MCF 10A (cell line): ENCODE measurements around the gene ACE2. TPM values are rescaled to one million over a fixed set of nuclear protein-coding genes. Genes with fewer than 3 reads are reported as not detected.

Experiments
- BruUV-seq: library from RNA; stranded (reverse); fragments of 400-500 nt; replicated peaks from 2 replicates; lab custom pipeline; 2021; lab: Mats Ljungman, UMichigan
- CTCF ChIA-PET: fragments of 300-600 bp; sonication (Branson Sonifier 250); formaldehyde crosslinking; extraction: SDS; loops from one replicate; lab custom pipeline; 2021; ENCODE audit warnings: antibody characterized with exemption, inconsistent platforms; lab: Yijun Ruan, JAX
- POLR2A ChIA-PET: fragments of 300-600, 350-650 bp; sonication (Branson Sonifier 250); formaldehyde crosslinking; extraction: SDS; loops from one replicate; lab custom pipeline; 2020; ENCODE audit warnings: antibody characterized with exemption, inconsistent platforms; lab: Yijun Ruan, JAX
- DNase-seq: peaks from one replicate; pipeline ENCODE4 v3.0.0-alpha.2; 2018; ENCODE audit not compliant: unreplicated experiment
- H3K27ac Mint-ChIP-seq: one replicate; pipeline ENCODE4 v1.8.0; 2022; ENCODE audit warnings: mild to moderate bottlenecking, low read depth, mixed read lengths; ENCODE audit not compliant: unreplicated experiment
- H3K27me3 Mint-ChIP-seq: one replicate; pipeline ENCODE4 v1.8.0; 2022; ENCODE audit warnings: mixed read lengths; ENCODE audit not compliant: insufficient read depth, unreplicated experiment
- H3K36me3 Mint-ChIP-seq: one replicate; pipeline ENCODE4 v1.8.0; 2022; ENCODE audit warnings: mild to moderate bottlenecking, moderate library complexity, mixed read lengths; ENCODE audit not compliant: insufficient read depth, unreplicated experiment
- H3K4me1 Mint-ChIP-seq: one replicate; pipeline ENCODE4 v1.8.0; 2022; ENCODE audit warnings: mixed read lengths; ENCODE audit not compliant: insufficient read depth, unreplicated experiment
- H3K4me3 Mint-ChIP-seq: one replicate; pipeline ENCODE4 v1.8.0; 2022; ENCODE audit warnings: mild to moderate bottlenecking, moderate library complexity, mixed read lengths; ENCODE audit not compliant: unreplicated experiment
- H3K9me3 Mint-ChIP-seq: one replicate; pipeline ENCODE4 v1.8.0; 2022; ENCODE audit warnings: mixed read lengths; ENCODE audit not compliant: unreplicated experiment
- CTCF ChIP-seq: fragments of 200-600 bp; IDR thresholded peaks from one replicate; pipeline ENCODE4 v1.8.0; 2022; ENCODE audit warnings: antibody characterized with exemption, mild to moderate bottlenecking; ENCODE audit not compliant: unreplicated experiment
- intact Hi-C: fragments of 100-400 bp; cut with micrococcal nuclease; formaldehyde crosslinking; loops from 2 replicates; pipeline ENCODE4 v1.14.1; 2022
- total RNA-seq: library from RNA; stranded (reverse); gene quantifications from 2 replicates; pipeline ENCODE4 v1.2.3, GENCODE V29; 2022

ACE2 gene
- total RNA-seq, 1 experiment from 2014 or later, result not detected

GRCh38 chrX:15607067-15607466, 6.3 kb upstream of the ACE2 start:
- no peaks in the 10 kb centered on the region for H3K9me3 Mint-ChIP-seq
- intact Hi-C loops, result no loop called here
- DNase-seq, result no peak
- no TSS peak for BruUV-seq
- no peak overlapping the region for H3K4me3 Mint-ChIP-seq
- no peaks in the 10 kb centered on the region for H3K36me3 Mint-ChIP-seq
- peaks cover 38% of the 10 kb centered on the region for H3K27me3 Mint-ChIP-seq
- H3K4me1 Mint-ChIP-seq, result no peaks in the 10 kb centered on the region
- ChIA-PET CTCF (no interaction called here), POLR2A (no interaction called here)
- TF ChIP-seq CTCF, result no peak
- H3K27ac Mint-ChIP-seq, result no peak overlapping the region

DNA sequence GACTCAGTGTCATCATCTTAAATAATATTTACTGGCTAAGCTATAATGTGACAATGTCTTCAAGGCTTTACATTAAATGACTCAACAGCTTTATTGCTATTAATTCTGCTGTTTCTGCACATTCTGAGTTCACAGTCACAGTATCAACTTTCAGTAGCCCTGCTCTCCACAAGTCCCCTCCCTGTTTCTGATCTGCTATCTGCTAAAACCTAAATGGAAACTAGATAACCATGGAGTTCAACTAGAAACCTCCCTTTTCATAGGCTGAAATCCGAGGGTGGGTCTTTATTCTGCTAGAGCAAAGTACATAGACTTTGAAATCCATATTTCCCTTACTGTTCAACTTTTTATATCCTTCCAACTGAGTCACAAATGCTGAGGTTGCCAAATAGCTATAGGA, 5.4 kb upstream of the ACE2 start:
- Mint-ChIP-seq H3K27ac (no peak overlapping the region), H3K36me3 (no peaks in the 10 kb centered on the region), H3K9me3 (no peaks in the 10 kb centered on the region), H3K4me1 (no peaks in the 10 kb centered on the region), H3K4me3 (no peak overlapping the region), H3K27me3 (peaks cover 48% of the 10 kb centered on the region)
- TF ChIP-seq CTCF, result no peak
- BruUV-seq, result no TSS peak
- DNase-seq, result no peak
- ChIA-PET POLR2A (no interaction called here), CTCF (no interaction called here)
- intact Hi-C loops, result no loop called here

DNA sequence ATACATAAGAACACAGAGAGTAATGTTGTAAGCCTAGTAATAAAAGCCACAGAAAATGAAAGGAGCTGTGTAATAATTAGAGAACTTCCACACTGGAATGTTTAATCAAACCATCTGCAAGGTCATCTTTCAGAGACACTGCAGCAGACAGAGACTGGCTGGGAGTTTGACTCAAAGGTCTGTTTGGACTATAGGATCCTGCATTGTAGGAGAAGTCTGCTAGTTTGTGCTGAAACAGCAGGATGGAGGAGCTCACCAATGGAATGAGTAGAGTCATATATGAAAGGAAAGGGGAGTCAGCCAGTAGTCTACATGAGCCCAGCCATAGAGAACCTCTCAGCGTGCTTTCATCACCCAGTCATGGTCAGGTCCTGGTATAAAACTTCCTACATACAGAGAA, 4.5 kb upstream of the ACE2 start:
- intact Hi-C loops, result no loop called here
- POLR2A ChIA-PET, result interaction anchor here (0.8 kb wide), 1 partner anchor 10 kb away, joined by 3 read pairs; no protein-coding TSS in a partner anchor
- H3K27me3 Mint-ChIP-seq, result peaks cover 57% of the 10 kb centered on the region

DNA sequence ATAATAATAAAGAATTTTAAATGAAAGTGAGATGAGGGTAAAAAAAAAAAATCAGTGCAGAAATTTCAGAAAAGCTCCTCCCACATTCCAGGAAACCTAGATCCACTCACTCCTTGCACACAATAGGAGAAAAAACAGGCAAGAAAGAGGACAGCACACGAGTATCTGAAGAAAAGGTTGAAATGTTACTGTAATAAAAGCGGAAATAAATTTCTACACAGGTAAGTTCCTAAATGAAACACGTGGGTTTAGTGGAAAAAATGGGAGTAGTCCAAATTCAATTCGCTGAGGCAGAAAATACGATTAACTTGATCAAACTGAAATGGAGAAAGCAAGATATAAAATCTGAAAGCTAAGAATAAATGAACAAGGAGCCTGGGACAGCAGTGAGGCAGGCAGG, 2.0 kb upstream of the ACE2 start:
- no peak for DNase-seq
- intact Hi-C loops, result no loop called here
- Mint-ChIP-seq H3K4me3 (no peak overlapping the region), H3K27me3 (peaks cover 60% of the 10 kb centered on the region), H3K36me3 (no peaks in the 10 kb centered on the region), H3K4me1 (no peaks in the 10 kb centered on the region), H3K9me3 (no peaks in the 10 kb centered on the region), H3K27ac (no peak overlapping the region)
- no TSS peak for BruUV-seq
- CTCF ChIA-PET, result no interaction called here
- TF ChIP-seq CTCF, result no peak
- POLR2A ChIA-PET, result interaction anchor here (1.0 kb wide), 1 partner anchor 17 kb away, joined by 5 read pairs; no protein-coding TSS in a partner anchor

More for the DNA sequence above, 4.5 kb upstream of the ACE2 start:
- BruUV-seq, result no TSS peak
- H3K27ac Mint-ChIP-seq, result no peak overlapping the region
- H3K9me3 Mint-ChIP-seq, result no peaks in the 10 kb centered on the region
- CTCF ChIA-PET, result interaction anchor here (0.7 kb wide), 1 partner anchor 83 kb away, joined by 3 read pairs; no protein-coding TSS in a partner anchor
- no peak for DNase-seq
- H3K4me3 Mint-ChIP-seq, result no peak overlapping the region
- TF ChIP-seq CTCF, result no peak
- no peaks in the 10 kb centered on the region for H3K4me1 Mint-ChIP-seq
- no peaks in the 10 kb centered on the region for H3K36me3 Mint-ChIP-seq
